Pericardium fibroblast (primary cell): ENCODE data around the gene C2orf81. TPM values are rescaled to one million over a fixed set of nuclear protein-coding genes. Genes with fewer than 3 reads are reported as not detected.

Source experiments
- total RNA-seq: library from RNA; depleted of rRNA; stranded (reverse); fragments of >200 nt; gene quantifications from 2 replicates; pipeline ENCODE4 v1.2.3, GENCODE V29; 2015

The C2orf81 gene
- 2.0 and 2.7 TPM in 2 replicates for total RNA-seq

DNA sequence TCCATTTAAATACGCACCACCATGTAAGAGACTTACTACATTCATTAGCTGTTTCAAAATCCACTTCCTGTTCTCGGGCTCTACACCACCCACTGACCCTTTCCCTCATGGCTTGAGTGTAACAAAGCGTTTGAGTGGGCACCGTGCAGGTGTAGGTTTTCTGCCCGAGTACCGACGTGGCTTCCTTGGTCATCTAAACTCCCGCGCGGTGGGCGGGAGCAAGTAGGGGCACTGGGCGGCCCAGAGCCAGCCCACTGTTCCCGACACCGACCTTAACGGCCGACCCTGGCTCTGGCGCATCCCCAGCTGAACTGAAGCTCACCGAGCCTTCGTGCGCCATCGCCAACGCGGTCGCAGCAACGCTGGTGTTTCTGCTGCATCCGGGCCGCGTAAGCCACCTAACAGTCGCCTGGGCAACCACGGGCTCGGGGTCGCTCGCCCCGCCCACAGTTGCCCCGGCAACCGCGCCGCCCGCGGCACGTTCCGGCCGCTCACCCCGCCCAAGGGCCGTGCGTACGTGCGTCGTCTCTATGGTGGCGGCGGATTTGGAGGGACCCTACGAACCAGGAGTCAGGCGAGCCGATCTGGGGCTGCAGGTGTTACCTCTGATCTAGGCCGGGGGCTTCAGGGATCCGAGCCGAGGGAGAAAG, at the start of gene C2orf81, which contains the start of gene WDR54:
Gene C2orf81 (minus strand): TSS at position 399 of the 650 bp plus-strand sequence. CDS start 59 bp downstream, at position 340.
Gene WDR54 (plus strand): TSS at position 510 of the 650 bp plus-strand sequence. CDS start 424 bp downstream, outside the sequence.

DNA sequence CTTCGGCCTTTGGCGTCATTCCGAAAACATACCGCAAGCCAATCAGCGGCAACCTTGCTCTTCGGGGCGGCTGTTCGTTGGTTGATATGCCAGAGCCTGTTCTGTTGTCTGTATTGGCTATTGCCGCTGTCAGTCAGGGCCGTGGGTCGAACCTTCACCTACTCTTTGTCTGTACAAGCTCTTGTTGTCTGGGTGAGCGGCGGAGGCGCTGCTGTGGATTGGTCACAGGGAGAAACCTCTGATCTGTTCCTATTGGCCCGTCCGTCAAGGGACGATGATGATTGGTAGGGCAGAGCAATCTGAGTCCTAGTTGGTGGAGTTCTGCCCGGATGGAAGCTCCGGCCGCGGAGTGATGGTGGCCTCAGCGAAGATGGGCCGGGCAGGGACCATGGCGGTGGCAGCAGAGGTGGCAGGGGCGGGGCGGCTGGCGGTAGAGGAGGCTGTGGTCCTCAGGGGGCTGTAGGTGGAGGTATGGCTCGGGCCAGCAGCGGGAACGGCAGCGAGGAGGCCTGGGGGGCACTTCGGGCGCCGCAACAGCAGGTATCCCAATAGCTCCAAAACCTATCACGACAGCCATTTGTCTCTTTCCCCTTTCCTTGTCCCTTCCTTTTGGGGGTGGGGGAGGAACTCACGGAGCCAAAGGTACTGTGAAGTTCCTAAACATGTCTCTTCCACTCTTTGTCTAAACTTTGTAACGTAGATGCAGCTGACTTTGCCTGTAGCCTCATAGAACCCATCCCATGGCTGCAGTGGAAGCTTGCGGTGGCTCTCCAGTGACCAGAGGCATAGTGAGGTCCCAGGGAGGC, 36.9 kb upstream of the C2orf81 start, which contains the start of gene WBP1:
Gene WBP1 (plus strand): TSS at position 307 of the 806 bp plus-strand sequence. CDS start 165 bp downstream, at position 472.

DNA sequence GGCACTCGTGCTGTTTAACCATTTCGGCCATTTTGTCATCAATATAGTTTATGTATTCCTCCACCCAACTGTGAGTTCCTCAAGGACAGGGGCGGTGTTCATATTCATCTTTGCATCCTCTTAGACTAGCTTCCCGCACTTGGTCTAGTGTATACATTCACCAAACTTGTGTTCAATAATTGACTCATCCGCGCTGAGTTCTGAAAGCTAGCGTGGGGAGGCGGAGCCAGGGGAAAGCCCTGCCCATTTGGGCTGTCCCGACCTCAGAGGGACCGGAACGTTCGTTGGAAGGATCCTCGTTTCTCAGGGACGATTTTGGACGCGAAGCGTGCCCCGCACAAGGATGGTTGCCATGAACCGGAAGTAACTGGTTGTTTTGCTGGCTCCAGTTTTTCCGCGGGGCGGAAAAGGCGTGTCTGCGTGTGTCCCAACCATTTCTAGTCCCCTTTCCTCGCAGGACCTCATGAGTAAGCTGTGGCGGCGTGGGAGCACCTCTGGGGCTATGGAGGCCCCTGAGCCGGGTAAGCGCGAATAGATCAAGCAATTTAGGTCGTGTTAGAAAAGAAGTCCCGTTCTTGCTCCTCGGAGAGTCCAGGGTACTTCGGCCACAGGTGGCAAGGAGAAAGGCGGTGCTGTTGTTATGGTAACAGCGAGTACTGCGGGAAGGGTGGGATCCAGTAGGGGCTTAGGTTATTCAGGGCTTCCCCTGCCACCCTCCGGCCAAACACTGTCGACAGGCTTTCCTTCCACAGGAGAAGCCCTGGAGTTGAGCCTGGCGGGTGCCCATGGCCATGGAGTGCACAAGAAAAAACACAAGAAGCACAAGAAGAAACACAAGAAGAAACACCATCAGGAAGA, 33.5 kb upstream of the C2orf81 start, which contains the start of gene INO80B:
Gene INO80B (plus strand): TSS at position 434 of the 858 bp plus-strand sequence. CDS start 30 bp downstream, at position 464.

DNA sequence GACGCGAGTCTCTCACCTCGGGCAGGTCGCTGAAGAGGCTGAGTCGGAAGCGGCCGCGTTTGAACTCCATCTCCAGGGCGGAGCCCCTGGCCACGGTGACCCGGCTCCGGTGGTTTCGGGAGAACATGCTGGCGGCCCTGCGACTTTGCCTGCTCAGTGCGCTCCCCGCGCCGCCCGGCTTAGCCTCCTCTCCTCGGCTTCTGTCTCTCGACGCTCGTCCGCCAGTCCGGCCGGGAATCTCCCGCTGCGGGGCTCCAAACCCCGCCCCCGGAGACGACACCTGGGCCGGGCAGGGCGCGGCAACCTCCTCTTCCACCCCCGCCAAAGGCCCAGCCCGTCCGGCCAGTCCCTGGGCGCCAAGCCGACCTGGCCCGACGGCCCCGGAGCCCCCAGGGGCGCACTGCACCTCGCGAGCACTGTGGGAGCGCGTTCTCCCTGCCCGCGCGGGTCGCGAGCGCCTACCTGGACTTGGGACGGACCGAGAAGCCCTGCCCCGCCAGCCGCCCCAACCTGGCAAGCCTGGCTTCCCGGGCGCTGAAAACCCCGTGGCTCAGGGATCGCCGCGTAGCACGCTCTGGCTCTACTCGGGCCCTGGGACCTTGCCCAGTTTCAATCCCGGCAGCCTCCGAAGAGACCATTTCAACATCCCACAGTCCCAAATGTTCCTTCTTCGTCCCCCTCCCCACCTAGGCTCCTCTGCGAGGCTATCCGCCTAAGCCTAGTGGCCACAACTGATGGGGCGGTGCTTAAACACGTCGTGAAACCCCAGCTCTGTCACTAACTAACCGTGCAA, 20.5 kb upstream of the C2orf81 start, which contains the start of gene RTKN:
Gene RTKN (minus strand): TSS at position 248 of the 793 bp plus-strand sequence. CDS start 121 bp downstream, at position 127.

GRCh38 chr2:74379851-74380789, 41.3 kb downstream of the C2orf81 start, which contains the start of gene DCTN1:
TSS of gene DCTN1 (minus strand) at chr2:74380311. CDS start at chr2:74380037, 274 bp downstream.

Other genes starting within 250 kb of the C2orf81 start
- gene MOB1A, start 242.7 kb downstream of the C2orf81 start, total RNA-seq = 66.5 and 71.0 TPM in 2 replicates
- gene MTHFD2, start 223.0 kb downstream of the C2orf81 start, total RNA-seq = 136 and 159 TPM in 2 replicates
- gene SLC4A5, start 78.2 kb downstream of the C2orf81 start, total RNA-seq = under 0.01 TPM in 1 of 2 replicates, not detected in the other
- gene DCTN1, start 41.3 kb downstream of the C2orf81 start, total RNA-seq = 114 and 172 TPM in 2 replicates
- gene WDR54, start 111 bp upstream of the C2orf81 start, total RNA-seq = 23.5 and 27.3 TPM in 2 replicates
- gene RTKN, start 20.3 kb upstream of the C2orf81 start, total RNA-seq = 11.8 and 15.3 TPM in 2 replicates
- 2.9 and 4.6 TPM in 2 replicates for gene INO80B, start 33.5 kb upstream of the C2orf81 start, total RNA-seq
- gene WBP1, start 36.8 kb upstream of the C2orf81 start, total RNA-seq = 53.0 and 54.5 TPM in 2 replicates
- gene MOGS, start 43.8 kb upstream of the C2orf81 start, total RNA-seq = 44.5 and 44.6 TPM in 2 replicates
- gene MRPL53, start 51.1 kb upstream of the C2orf81 start, total RNA-seq = 10.3 and 40.7 TPM in 2 replicates
- 9.8 and 10.6 TPM in 2 replicates for gene CCDC142, start 61.4 kb upstream of the C2orf81 start, total RNA-seq
- gene TTC31, start 61.5 kb upstream of the C2orf81 start, total RNA-seq = 15.4 and 15.5 TPM in 2 replicates
- 1.9 and 3.2 TPM in 2 replicates for gene LBX2, start 78.0 kb upstream of the C2orf81 start, total RNA-seq
- 11.0 and 18.5 TPM in 2 replicates for gene PCGF1, start 86.1 kb upstream of the C2orf81 start, total RNA-seq
- gene TLX2, start 92.8 kb upstream of the C2orf81 start, total RNA-seq = 0.35 TPM in 1 of 2 replicates, not detected in the other
- not detected in 2 replicates for gene DQX1, start 104.6 kb upstream of the C2orf81 start, total RNA-seq
- gene AUP1, start 108.1 kb upstream of the C2orf81 start, total RNA-seq = 65.5 and 72.1 TPM in 2 replicates
- 11.7 and 32.1 TPM in 2 replicates for gene HTRA2, start 108.3 kb upstream of the C2orf81 start, total RNA-seq
- gene LOXL3, start 132.3 kb upstream of the C2orf81 start, total RNA-seq = 7.3 and 23.7 TPM in 2 replicates
- gene DOK1, start 133.1 kb upstream of the C2orf81 start, total RNA-seq = 27.2 and 28.2 TPM in 2 replicates
- not detected in 2 replicates for gene M1AP, start 226.7 kb upstream of the C2orf81 start, total RNA-seq
- gene SEMA4F, start 232.6 kb upstream of the C2orf81 start, total RNA-seq = 2.3 and 2.4 TPM in 2 replicates